IPS DF 6.9 (cell line): Measurements from ENCODE around the gene ADGRG6.

ENCODE experiments used
- DNase-seq: peaks from one replicate; pipeline ENCODE4 v3.0.0-alpha.2; 2013; ENCODE audit warnings: low read depth, low spot score
- H3K27ac ChIP-seq: one replicate; pipeline ENCODE4 v1.5.1; 2013; ENCODE audit warnings: low read length, control low read depth
- H3K27me3 ChIP-seq: 2 replicates; pipeline ENCODE4 v1.6.1; 2013; ENCODE audit warnings: mild to moderate bottlenecking, low read length; ENCODE audit not compliant: control insufficient read depth, insufficient read depth
- H3K36me3 ChIP-seq: 2 replicates; pipeline ENCODE4 v1.6.1; 2013; ENCODE audit warnings: low read length; ENCODE audit not compliant: control insufficient read depth, insufficient read depth
- H3K4me1 ChIP-seq: 2 replicates; pipeline ENCODE4 v1.6.1; 2013; ENCODE audit warnings: low read length; ENCODE audit not compliant: control insufficient read depth, insufficient read depth
- H3K4me3 ChIP-seq: 2 replicates; pipeline ENCODE4 v1.5.1; 2013; ENCODE audit warnings: mild to moderate bottlenecking, low read length
- H3K9me3 ChIP-seq: 2 replicates; pipeline ENCODE4 v1.6.1; 2013; ENCODE audit warnings: low read length, inconsistent platforms; ENCODE audit not compliant: control insufficient read depth, insufficient read depth
- WGBS: extraction: QIAGEN DNeasy Blood & Tissue Kit; methylation state at CpG from one replicate; pipeline ENCODE4 v1.1.7; 2013; ENCODE audit warnings: mixed read lengths, missing lambda C conversion rate; ENCODE audit not compliant: insufficient read length, insufficient coverage; 5-methylcytosine and 5-hydroxymethylcytosine counted together

ADGRG6 gene

GRCh38 chr6:142374965-142375733 is 73.3 kb downstream of the ADGRG6 start:
- no peaks in the 10 kb centered on the region for H3K9me3 ChIP-seq
- WGBS, result no CpG with 5 or more reads among the region's 4 CpGs
- no peaks in the 10 kb centered on the region for H3K36me3 ChIP-seq
- peaks cover 3% of the 10 kb centered on the region; the same call in 1 of the 2 replicates for H3K4me1 ChIP-seq
- H3K27ac ChIP-seq, result no peak overlapping the region
- DNase-seq, result no peak
- H3K27me3 ChIP-seq, result no peaks in the 10 kb centered on the region
- H3K4me3 ChIP-seq, result no peak overlapping the region

GRCh38 chr6:142376115-142376514 is 74.3 kb downstream of the ADGRG6 start:
- H3K36me3 ChIP-seq, result no peaks in the 10 kb centered on the region
- no peak for DNase-seq
- WGBS, result no CpG with 5 or more reads among the region's 2 CpGs
- no peak overlapping the region for H3K4me3 ChIP-seq
- H3K9me3 ChIP-seq, result no peaks in the 10 kb centered on the region
- peaks cover 3% of the 10 kb centered on the region; the same call in 1 of the 2 replicates for H3K4me1 ChIP-seq
- no peaks in the 10 kb centered on the region for H3K27me3 ChIP-seq
- H3K27ac ChIP-seq, result no peak overlapping the region

- peak; percentile 37 for DNase-seq
- H3K27ac ChIP-seq, result no peak overlapping the region
- H3K4me3 ChIP-seq, result no peak overlapping the region
Measured at GRCh38 chr6:142376800-142377496, 75.1 kb downstream of the ADGRG6 start.

GRCh38 chr6:142377497-142377848 is 75.7 kb downstream of the ADGRG6 start:
- no peaks in the 10 kb centered on the region for H3K36me3 ChIP-seq
- no peak overlapping the region for H3K4me3 ChIP-seq
- H3K4me1 ChIP-seq, result peaks cover 3% of the 10 kb centered on the region; the same call in 1 of the 2 replicates
- no peak for DNase-seq
- no peak overlapping the region for H3K27ac ChIP-seq
- H3K9me3 ChIP-seq, result no peaks in the 10 kb centered on the region
- no peaks in the 10 kb centered on the region for H3K27me3 ChIP-seq
- WGBS, result no CpG with 5 or more reads among the region's 4 CpGs

More at GRCh38 chr6:142376800-142377496, 75.1 kb downstream of the ADGRG6 start:
- peaks cover 3% of the 10 kb centered on the region; the same call in 1 of the 2 replicates for H3K4me1 ChIP-seq
- no peaks in the 10 kb centered on the region for H3K36me3 ChIP-seq
- no peaks in the 10 kb centered on the region for H3K27me3 ChIP-seq
- no peaks in the 10 kb centered on the region for H3K9me3 ChIP-seq
- WGBS, result no CpG with 5 or more reads among the region's 7 CpGs

- Histone ChIP-seq H3K4me1 (peaks cover 3% of the 10 kb centered on the region; the same call in 1 of the 2 replicates), H3K36me3 (no peaks in the 10 kb centered on the region), H3K27ac (no peak overlapping the region), H3K27me3 (no peaks in the 10 kb centered on the region), H3K4me3 (no peak overlapping the region), H3K9me3 (no peaks in the 10 kb centered on the region)
- WGBS, result no CpG with 5 or more reads among the region's 2 CpGs
- DNase-seq, result no peak
Measured at GRCh38 chr6:142378138-142378875, 76.5 kb downstream of the ADGRG6 start.

- DNase-seq, result no peak
- WGBS, result no CpG with 5 or more reads among the region's 4 CpGs
- Histone ChIP-seq H3K9me3 (no peaks in the 10 kb centered on the region), H3K4me1 (peaks cover 1% of the 10 kb centered on the region; the same call in 1 of the 2 replicates), H3K4me3 (no peak overlapping the region), H3K27me3 (no peaks in the 10 kb centered on the region), H3K36me3 (no peaks in the 10 kb centered on the region), H3K27ac (no peak overlapping the region)
Measured at GRCh38 chr6:142380626-142381025, 78.8 kb downstream of the ADGRG6 start.

- H3K27me3 ChIP-seq, result no peaks in the 10 kb centered on the region
- WGBS, result no CpG with 5 or more reads among the region's 2 CpGs
- no peaks in the 10 kb centered on the region for H3K9me3 ChIP-seq
- DNase-seq, result no peak
- H3K4me1 ChIP-seq, result peaks cover 1% of the 10 kb centered on the region; the same call in 1 of the 2 replicates
- H3K27ac ChIP-seq, result no peak overlapping the region
- H3K4me3 ChIP-seq, result no peak overlapping the region
- no peaks in the 10 kb centered on the region for H3K36me3 ChIP-seq
Measured at GRCh38 chr6:142381181-142381580, 79.4 kb downstream of the ADGRG6 start.

GRCh38 chr6:142381845-142382378 is 80.1 kb downstream of the ADGRG6 start:
- H3K4me1 ChIP-seq, result peaks cover 1% of the 10 kb centered on the region; the same call in 1 of the 2 replicates
- no peak for DNase-seq
- no peaks in the 10 kb centered on the region for H3K9me3 ChIP-seq
- H3K36me3 ChIP-seq, result no peaks in the 10 kb centered on the region
- no peak overlapping the region for H3K27ac ChIP-seq
- H3K27me3 ChIP-seq, result no peaks in the 10 kb centered on the region
- no CpG with 5 or more reads among the region's 5 CpGs for WGBS
- no peak overlapping the region for H3K4me3 ChIP-seq

GRCh38 chr6:142384519-142385254 is 82.9 kb downstream of the ADGRG6 start:
- H3K36me3 ChIP-seq, result no peaks in the 10 kb centered on the region
- no peak overlapping the region for H3K27ac ChIP-seq
- no peak for DNase-seq
- no peaks in the 10 kb centered on the region for H3K4me1 ChIP-seq
- WGBS, result no CpG with 5 or more reads among the region's 4 CpGs
- H3K27me3 ChIP-seq, result no peaks in the 10 kb centered on the region
- no peak overlapping the region for H3K4me3 ChIP-seq
- H3K9me3 ChIP-seq, result no peaks in the 10 kb centered on the region
